Neural cell (in vitro differentiated cells): ENCODE measurements around the gene PLA2G4B. TPM values are rescaled to one million over a fixed set of nuclear protein-coding genes. Genes with fewer than 3 reads are reported as not detected.

Source experiments
- H2AFZ ChIP-seq: fragments of 200-600, 300-800 bp; sonication (generic), shearing (Covaris generic); 2 replicates; pipeline ENCODE4 v1.6.0; 2014; ENCODE audit warnings: low read depth, mild to moderate bottlenecking, antibody characterized with exemption, low read length, moderate library complexity
- H3F3A ChIP-seq: fragments of 200-600 bp; shearing (Covaris generic); 2 replicates; pipeline ENCODE4 v1.6.1; 2016; ENCODE audit warnings: mild to moderate bottlenecking, moderate library complexity, mixed read lengths, antibody characterized with exemption, low read length; ENCODE audit not compliant: insufficient read depth, poor library complexity, severe bottlenecking
- H3K27ac ChIP-seq: fragments of 200-600, 300-800 bp; sonication (generic), shearing (Covaris generic); 2 replicates; pipeline ENCODE4 v1.5.1; 2014; ENCODE audit warnings: mild to moderate bottlenecking, low read length, moderate library complexity
- H3K27me3 ChIP-seq: fragments of 300-800, 200-600 bp; sonication (generic), shearing (Covaris generic); 2 replicates; pipeline ENCODE4 v1.6.0; 2014; ENCODE audit warnings: mild to moderate bottlenecking, low read depth, low read length, moderate library complexity; ENCODE audit not compliant: insufficient read depth
- H3K36me3 ChIP-seq: fragments of 300-800, 200-600 bp; sonication (generic), shearing (Covaris generic); 2 replicates; pipeline ENCODE4 v1.5.1; 2014; ENCODE audit warnings: mild to moderate bottlenecking, antibody characterized with exemption, low read length, moderate library complexity; ENCODE audit not compliant: insufficient read depth
- H3K4me2 ChIP-seq: fragments of 300-800, 200-600 bp; sonication (generic), shearing (Covaris generic); 2 replicates; pipeline ENCODE4 v1.6.0; 2014; ENCODE audit warnings: mild to moderate bottlenecking, low read length
- H3K4me3 ChIP-seq: fragments of 300-800, 200-600 bp; sonication (generic), shearing (Covaris generic); 2 replicates; pipeline ENCODE4 v1.5.1; 2014; ENCODE audit warnings: mild to moderate bottlenecking, low read length, moderate library complexity
- H3K79me2 ChIP-seq: fragments of 200-600 bp; shearing (Covaris generic); replicated peaks from 2 replicates; pipeline ENCODE4 v1.6.0; 2014; ENCODE audit warnings: mild to moderate bottlenecking, low read length, moderate library complexity; ENCODE audit not compliant: insufficient read depth
- H3K9ac ChIP-seq: fragments of 300-800, 200-600 bp; sonication (generic), shearing (Covaris generic); 2 replicates; pipeline ENCODE4 v1.6.1; 2016; ENCODE audit warnings: mild to moderate bottlenecking, low read length, mixed read lengths
- H3K9me2 ChIP-seq: fragments of 200-600 bp; shearing (Covaris generic); 2 replicates; pipeline ENCODE4 v1.6.1; 2016; ENCODE audit warnings: mild to moderate bottlenecking, low read length, mixed read lengths; ENCODE audit not compliant: insufficient read depth
- H3K9me3 ChIP-seq: fragments of 200-600, 300-800 bp; sonication (generic), shearing (Covaris generic); 2 replicates; pipeline ENCODE4 v1.6.1; 2016; ENCODE audit warnings: mild to moderate bottlenecking, mixed run types, low read length, moderate library complexity, mixed read lengths
- H4K20me1 ChIP-seq: fragments of 200-600 bp; shearing (Covaris generic); 2 replicates; pipeline ENCODE4 v1.6.1; 2016; ENCODE audit warnings: mild to moderate bottlenecking, mixed run types; ENCODE audit not compliant: insufficient read depth
- EP300 ChIP-seq: fragments of 450-650 bp; conservative IDR thresholded peaks from 2 replicates; pipeline ENCODE4 v1.6.1; 2014; ENCODE audit warnings: antibody characterized with exemption, mild to moderate bottlenecking, moderate library complexity; ENCODE audit not compliant: poor library complexity, severe bottlenecking
- EZH2 ChIP-seq: fragments of 200-600, 300-800 bp; shearing (Covaris generic), sonication (generic); IDR thresholded peaks from 2 replicates; pipeline ENCODE4 v1.6.1; 2014; ENCODE audit warnings: antibody characterized with exemption, low read length, borderline replicate concordance, mild to moderate bottlenecking; ENCODE audit not compliant: insufficient read depth, poor library complexity, severe bottlenecking
- MXI1 ChIP-seq: fragments of 450-650 bp; conservative IDR thresholded peaks from 2 replicates; pipeline ENCODE4 v1.6.1; 2014; ENCODE audit warnings: antibody characterized with exemption, mild to moderate bottlenecking; ENCODE audit not compliant: poor library complexity, severe bottlenecking
- POLR2AphosphoS5 ChIP-seq: IDR thresholded peaks from 2 replicates; pipeline ENCODE4 v1.6.1; 2012
- RAD21 ChIP-seq: fragments of 450-650 bp; conservative IDR thresholded peaks from 2 replicates; pipeline ENCODE4 v1.6.1; 2014; ENCODE audit warnings: antibody characterized with exemption, mild to moderate bottlenecking, moderate library complexity
- REST ChIP-seq: IDR thresholded peaks from 2 replicates; pipeline ENCODE4 v1.6.1; 2012; ENCODE audit warnings: borderline replicate concordance
- SMC3 ChIP-seq: fragments of 450-650 bp; conservative IDR thresholded peaks from 2 replicates; pipeline ENCODE4 v1.6.1; 2014; ENCODE audit warnings: antibody characterized with exemption, mild to moderate bottlenecking, moderate library complexity; ENCODE audit not compliant: poor library complexity
- TAF1 ChIP-seq: IDR thresholded peaks from 2 replicates; pipeline ENCODE4 v1.6.1; 2012; ENCODE audit warnings: low read depth
- polyA plus RNA-seq: library from polyadenylated mRNA; depleted of rRNA; stranded (reverse); fragments of >200 nt; gene quantifications from 2 replicates; pipeline ENCODE4 v1.2.3, GENCODE V29; 2014
- TF ChIP-seq, protein P1 (sequence below): fragments of 450-650 bp; IDR thresholded peaks from 2 replicates; pipeline ENCODE4 v1.5.1; 2014; ENCODE audit warnings: antibody characterized with exemption, mild to moderate bottlenecking, moderate library complexity; ENCODE audit not compliant: poor library complexity, severe bottlenecking

PLA2G4B gene
- polyA plus RNA-seq, 1 donor from 2014 or later = 11.3 TPM

GRCh38 chr15:41790756-41791546, 47.7 kb upstream of the PLA2G4B start:
- no peaks in the 10 kb centered on the region for H4K20me1 ChIP-seq
- TF ChIP-seq EP300 (no peak), POLR2AphosphoS5 (no peak), EZH2 (no peak), MXI1 (no peak), REST (no peak), SMC3 (no peak), TAF1 (no peak), RAD21 (no peak)
- TF ChIP-seq, protein P1, sequence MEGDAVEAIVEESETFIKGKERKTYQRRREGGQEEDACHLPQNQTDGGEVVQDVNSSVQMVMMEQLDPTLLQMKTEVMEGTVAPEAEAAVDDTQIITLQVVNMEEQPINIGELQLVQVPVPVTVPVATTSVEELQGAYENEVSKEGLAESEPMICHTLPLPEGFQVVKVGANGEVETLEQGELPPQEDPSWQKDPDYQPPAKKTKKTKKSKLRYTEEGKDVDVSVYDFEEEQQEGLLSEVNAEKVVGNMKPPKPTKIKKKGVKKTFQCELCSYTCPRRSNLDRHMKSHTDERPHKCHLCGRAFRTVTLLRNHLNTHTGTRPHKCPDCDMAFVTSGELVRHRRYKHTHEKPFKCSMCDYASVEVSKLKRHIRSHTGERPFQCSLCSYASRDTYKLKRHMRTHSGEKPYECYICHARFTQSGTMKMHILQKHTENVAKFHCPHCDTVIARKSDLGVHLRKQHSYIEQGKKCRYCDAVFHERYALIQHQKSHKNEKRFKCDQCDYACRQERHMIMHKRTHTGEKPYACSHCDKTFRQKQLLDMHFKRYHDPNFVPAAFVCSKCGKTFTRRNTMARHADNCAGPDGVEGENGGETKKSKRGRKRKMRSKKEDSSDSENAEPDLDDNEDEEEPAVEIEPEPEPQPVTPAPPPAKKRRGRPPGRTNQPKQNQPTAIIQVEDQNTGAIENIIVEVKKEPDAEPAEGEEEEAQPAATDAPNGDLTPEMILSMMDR = no peak
- H3K4me3 ChIP-seq = no peak overlapping the region
- H3F3A ChIP-seq = no peaks in the 10 kb centered on the region
- H2AFZ ChIP-seq = no peak overlapping the region
- H3K4me2 ChIP-seq = no peak overlapping the region
- H3K27ac ChIP-seq = no peak overlapping the region
- H3K79me2 ChIP-seq = no peaks in the 10 kb centered on the region
- H3K27me3 ChIP-seq = no peaks in the 10 kb centered on the region
- H3K9me2 ChIP-seq = no peaks in the 10 kb centered on the region
- no peak overlapping the region for H3K9ac ChIP-seq
- H3K36me3 ChIP-seq = no peaks in the 10 kb centered on the region
- no peaks in the 10 kb centered on the region for H3K9me3 ChIP-seq

DNA sequence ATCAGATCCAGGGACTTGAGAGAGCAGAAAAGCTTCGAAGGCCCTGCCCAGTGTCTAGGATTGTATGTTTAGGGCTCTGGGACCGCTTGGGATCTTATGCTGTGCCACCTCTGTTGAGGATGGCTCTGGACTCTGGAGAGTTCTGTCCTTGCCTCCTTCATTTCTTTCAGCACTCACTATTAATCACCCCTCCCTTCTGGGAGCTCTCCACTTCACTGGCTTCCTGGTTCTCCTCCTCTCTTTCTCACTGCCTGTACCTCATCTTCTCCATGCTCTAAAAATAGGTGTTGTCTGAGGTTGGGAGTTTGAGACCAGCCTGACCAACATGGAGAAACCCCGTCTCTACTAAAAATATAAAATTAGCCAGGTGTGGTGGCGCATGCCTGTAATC, 47.1 kb upstream of the PLA2G4B start:
- Histone ChIP-seq H3K27ac (no peak overlapping the region), H3K9ac (no peak overlapping the region), H3F3A (no peaks in the 10 kb centered on the region), H3K27me3 (no peaks in the 10 kb centered on the region), H4K20me1 (no peaks in the 10 kb centered on the region), H2AFZ (no peak overlapping the region), H3K4me2 (no peak overlapping the region), H3K4me3 (no peak overlapping the region), H3K79me2 (no peaks in the 10 kb centered on the region), H3K9me2 (no peaks in the 10 kb centered on the region), H3K36me3 (no peaks in the 10 kb centered on the region), H3K9me3 (no peaks in the 10 kb centered on the region)
- TF ChIP-seq POLR2AphosphoS5 (no peak), MXI1 (no peak), EZH2 (no peak), REST (no peak), EP300 (no peak), SMC3 (no peak), RAD21 (no peak), TAF1 (no peak)
- TF ChIP-seq, protein P1 = no peak
